ENCODE measurements around the gene RAB3IL1.

RAB3IL1 gene

DNA sequence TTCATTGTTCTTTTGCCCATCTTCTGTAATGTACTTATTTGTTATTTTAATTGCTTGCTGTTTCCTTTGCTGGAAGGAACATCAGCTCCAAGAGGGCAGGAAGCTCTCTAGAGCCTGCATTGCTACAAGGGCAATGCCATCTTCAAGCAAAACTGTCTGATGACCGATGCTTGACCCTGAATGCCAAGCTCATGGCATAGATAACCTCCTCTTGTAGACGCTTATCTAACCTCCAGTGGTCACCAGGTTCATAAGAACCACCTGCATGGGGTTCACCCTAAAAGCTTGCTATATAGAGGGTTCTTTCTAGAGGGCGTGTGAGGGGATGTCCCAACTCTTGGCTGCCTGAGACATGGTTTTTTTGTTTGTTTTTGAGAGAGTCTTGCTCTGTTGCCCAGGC, 42.5 kb downstream of the RAB3IL1 start:
- H3K27me3 ChIP-seq (ENCODE audit: low read depth, low read length): peaks cover 16% of the 10 kb centered on the region
- no peak overlapping the region for H3K4me2 ChIP-seq (ENCODE audit: low read length)
- TF ChIP-seq EZH2phosphoT487 (IDR thresholded peaks at IDR 0.05; ENCODE audit: low read depth): no peak
- TF ChIP-seq, protein P1, sequence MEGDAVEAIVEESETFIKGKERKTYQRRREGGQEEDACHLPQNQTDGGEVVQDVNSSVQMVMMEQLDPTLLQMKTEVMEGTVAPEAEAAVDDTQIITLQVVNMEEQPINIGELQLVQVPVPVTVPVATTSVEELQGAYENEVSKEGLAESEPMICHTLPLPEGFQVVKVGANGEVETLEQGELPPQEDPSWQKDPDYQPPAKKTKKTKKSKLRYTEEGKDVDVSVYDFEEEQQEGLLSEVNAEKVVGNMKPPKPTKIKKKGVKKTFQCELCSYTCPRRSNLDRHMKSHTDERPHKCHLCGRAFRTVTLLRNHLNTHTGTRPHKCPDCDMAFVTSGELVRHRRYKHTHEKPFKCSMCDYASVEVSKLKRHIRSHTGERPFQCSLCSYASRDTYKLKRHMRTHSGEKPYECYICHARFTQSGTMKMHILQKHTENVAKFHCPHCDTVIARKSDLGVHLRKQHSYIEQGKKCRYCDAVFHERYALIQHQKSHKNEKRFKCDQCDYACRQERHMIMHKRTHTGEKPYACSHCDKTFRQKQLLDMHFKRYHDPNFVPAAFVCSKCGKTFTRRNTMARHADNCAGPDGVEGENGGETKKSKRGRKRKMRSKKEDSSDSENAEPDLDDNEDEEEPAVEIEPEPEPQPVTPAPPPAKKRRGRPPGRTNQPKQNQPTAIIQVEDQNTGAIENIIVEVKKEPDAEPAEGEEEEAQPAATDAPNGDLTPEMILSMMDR (IDR thresholded peaks at IDR 0.05; ENCODE audit: low read depth, low read length): no peak
- no peak overlapping the region for H3K4me3 ChIP-seq (ENCODE audit: low read length)
- H3K9ac ChIP-seq (ENCODE audit: low read length): no peak overlapping the region
- peaks cover 15% of the 10 kb centered on the region for H3K4me1 ChIP-seq (ENCODE audit: low read length)
- H2AFZ ChIP-seq (ENCODE audit: low read depth, low read length): no peak overlapping the region
- H3K27ac ChIP-seq (ENCODE audit: low read length): no peak overlapping the region
- no peaks in the 10 kb centered on the region for H3K36me3 ChIP-seq (replicated peaks; ENCODE audit: low read depth, low read length)
- no peaks in the 10 kb centered on the region for H3K9me3 ChIP-seq (ENCODE audit: insufficient read depth, low read length)
- H4K20me1 ChIP-seq (ENCODE audit: insufficient read depth, low read length): no peaks in the 10 kb centered on the region
- no peaks in the 10 kb centered on the region for H3K79me2 ChIP-seq (ENCODE audit: low read length)

DNA sequence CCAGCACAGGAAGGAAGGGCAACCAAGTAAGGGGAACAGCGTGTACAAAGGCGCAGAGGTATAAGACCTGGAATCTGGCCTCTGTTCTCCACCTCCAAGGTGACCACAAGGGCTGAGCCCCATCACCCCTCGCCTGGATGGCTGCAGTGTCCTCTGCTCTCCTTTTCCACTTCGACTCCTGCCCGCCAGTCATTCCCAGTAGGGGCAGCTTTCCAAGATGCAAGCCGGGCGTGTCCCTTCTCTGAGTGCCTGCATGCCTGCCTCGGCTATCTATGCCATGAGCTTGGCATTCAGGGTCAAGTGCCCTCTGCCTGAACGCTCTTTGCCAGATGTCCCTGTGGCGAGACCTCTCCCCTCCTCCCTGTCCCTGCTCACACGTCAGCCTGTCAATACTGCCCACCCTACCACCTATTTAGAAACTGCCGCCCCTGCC, 43.0 kb downstream of the RAB3IL1 start:
- Histone ChIP-seq H3K27me3 (ENCODE audit: low read depth, low read length) (peaks cover 16% of the 10 kb centered on the region), H4K20me1 (ENCODE audit: insufficient read depth, low read length) (no peaks in the 10 kb centered on the region), H3K4me3 (ENCODE audit: low read length) (no peak overlapping the region), H3K79me2 (ENCODE audit: low read length) (no peaks in the 10 kb centered on the region), H3K4me2 (ENCODE audit: low read length) (no peak overlapping the region), H3K27ac (ENCODE audit: low read length) (no peak overlapping the region), H3K9me3 (ENCODE audit: insufficient read depth, low read length) (no peaks in the 10 kb centered on the region), H2AFZ (ENCODE audit: low read depth, low read length) (no peak overlapping the region), H3K9ac (ENCODE audit: low read length) (no peak overlapping the region), H3K4me1 (ENCODE audit: low read length) (peaks cover 15% of the 10 kb centered on the region), H3K36me3 (replicated peaks; ENCODE audit: low read depth, low read length) (no peaks in the 10 kb centered on the region)
- TF ChIP-seq, protein P1 (IDR thresholded peaks at IDR 0.05; ENCODE audit: low read depth, low read length): no peak

- Histone ChIP-seq H4K20me1 (ENCODE audit: insufficient read depth, low read length) (no peaks in the 10 kb centered on the region), H3K27me3 (ENCODE audit: low read depth, low read length) (peaks cover 11% of the 10 kb centered on the region; the same call in 1 of the 2 replicates), H3K36me3 (replicated peaks; ENCODE audit: low read depth, low read length) (no peaks in the 10 kb centered on the region), H3K4me1 (ENCODE audit: low read length) (peaks cover 15% of the 10 kb centered on the region), H3K4me3 (ENCODE audit: low read length) (no peak overlapping the region), H3K27ac (ENCODE audit: low read length) (no peak overlapping the region), H3K79me2 (ENCODE audit: low read length) (no peaks in the 10 kb centered on the region), H3K9me3 (ENCODE audit: insufficient read depth, low read length) (no peaks in the 10 kb centered on the region), H3K9ac (ENCODE audit: low read length) (no peak overlapping the region), H2AFZ (ENCODE audit: low read depth, low read length) (no peak overlapping the region), H3K4me2 (ENCODE audit: low read length) (no peak overlapping the region)
- TF ChIP-seq, protein P1 (IDR thresholded peaks at IDR 0.05; ENCODE audit: low read depth, low read length): 0 out of 2 replicates have a peak, but pooled peaks have one; percentile 4
- no peak for TF ChIP-seq EZH2phosphoT487 (IDR thresholded peaks at IDR 0.05; ENCODE audit: low read depth)
Observed at GRCh38 chr11:61873588-61874376, 43.6 kb downstream of the RAB3IL1 start.

GRCh38 chr11:61872935-61873565, 44.3 kb downstream of the RAB3IL1 start:
- no peaks in the 10 kb centered on the region for H3K36me3 ChIP-seq (replicated peaks; ENCODE audit: low read depth, low read length)
- no peak overlapping the region for H3K27ac ChIP-seq (ENCODE audit: low read length)
- no peak overlapping the region for H3K4me3 ChIP-seq (ENCODE audit: low read length)
- H3K4me1 ChIP-seq (ENCODE audit: low read length): peaks cover 15% of the 10 kb centered on the region
- peaks cover 11% of the 10 kb centered on the region; the same call in 1 of the 2 replicates for H3K27me3 ChIP-seq (ENCODE audit: low read depth, low read length)
- H3K79me2 ChIP-seq (ENCODE audit: low read length): no peaks in the 10 kb centered on the region
- TF ChIP-seq, protein P1 (IDR thresholded peaks at IDR 0.05; ENCODE audit: low read depth, low read length): no peak
- no peak for TF ChIP-seq EZH2phosphoT487 (IDR thresholded peaks at IDR 0.05; ENCODE audit: low read depth)
- H2AFZ ChIP-seq (ENCODE audit: low read depth, low read length): no peak overlapping the region
- no peaks in the 10 kb centered on the region for H4K20me1 ChIP-seq (ENCODE audit: insufficient read depth, low read length)
- H3K9me3 ChIP-seq (ENCODE audit: insufficient read depth, low read length): no peaks in the 10 kb centered on the region
- no peak overlapping the region for H3K9ac ChIP-seq (ENCODE audit: low read length)
- H3K4me2 ChIP-seq (ENCODE audit: low read length): no peak overlapping the region

Measured in OCI-LY3 (cell line).